Activated CD4-positive, alpha-beta T cell treated with anti-CD3 and anti-CD28 coated beads, Interleukin-2, amount 50 U/mL, for 4 hours (primary cell): ENCODE results near the gene GNS.

Experiments
- DNase-seq, 2 experiments: peaks; one replicate each; pipeline ENCODE4 v3.0.0-alpha.2; 2020

Gene GNS

DNA sequence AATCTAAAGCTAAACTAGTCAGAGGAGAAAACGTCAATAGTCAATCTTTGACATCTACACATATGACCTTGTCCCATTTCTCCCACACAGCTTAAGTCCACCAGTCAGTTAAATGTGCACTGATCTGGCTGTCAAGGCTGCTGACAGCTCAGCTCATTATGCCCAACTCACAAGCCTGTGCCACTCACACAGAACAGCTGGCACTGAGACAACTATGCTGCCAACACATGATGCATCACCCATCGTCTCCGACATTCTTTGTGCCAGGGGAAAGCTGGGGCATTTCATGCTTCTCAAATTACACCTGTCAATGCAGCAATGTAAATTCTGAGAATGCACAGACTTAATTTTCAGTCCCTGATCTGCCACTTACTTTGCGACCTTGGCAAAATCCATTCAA is 25.3 kb downstream of the GNS start:
- DNase-seq: no peak

DNA sequence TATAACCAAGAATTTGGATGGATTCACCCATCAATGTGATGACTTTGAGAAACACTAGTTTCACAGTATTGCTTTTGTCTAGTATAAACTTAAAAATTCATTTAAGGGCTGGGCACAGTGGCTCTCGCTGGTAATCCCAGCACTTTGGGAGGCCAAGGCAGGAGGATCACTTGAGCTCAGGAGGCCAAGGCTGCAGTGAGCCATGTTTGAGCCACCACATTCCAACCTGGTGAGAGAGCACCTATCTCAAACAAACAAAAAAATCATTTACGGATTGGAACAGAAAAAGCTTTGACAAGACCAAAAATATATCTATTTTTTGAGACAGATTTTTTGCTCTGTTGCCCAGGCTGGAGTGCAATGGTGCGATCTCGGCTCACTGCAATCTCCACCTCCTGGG is 27.5 kb downstream of the GNS start:
- no peak for DNase-seq

DNA sequence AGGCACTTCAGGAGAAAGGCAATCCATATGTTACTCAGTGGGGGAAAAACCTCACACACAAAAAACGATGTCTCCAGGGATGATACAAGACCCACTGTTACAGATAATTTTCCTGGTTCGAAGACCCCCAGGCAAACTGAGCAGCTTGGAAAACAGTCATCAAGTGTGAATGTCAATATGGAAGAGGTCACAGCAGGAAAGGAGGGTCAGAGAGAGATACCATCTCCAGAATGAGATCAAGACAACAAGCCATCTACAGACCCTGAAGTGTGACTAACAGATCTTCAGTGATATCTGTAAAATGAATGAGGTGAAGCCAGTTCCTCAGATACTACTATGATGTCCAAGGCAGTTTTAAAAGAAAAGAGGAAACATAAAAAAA is 28.6 kb downstream of the GNS start:
- DNase-seq: no peak

- DNase-seq: no peak
Observed at GRCh38 chr12:64729909-64730587, 29.2 kb downstream of the GNS start.

DNA sequence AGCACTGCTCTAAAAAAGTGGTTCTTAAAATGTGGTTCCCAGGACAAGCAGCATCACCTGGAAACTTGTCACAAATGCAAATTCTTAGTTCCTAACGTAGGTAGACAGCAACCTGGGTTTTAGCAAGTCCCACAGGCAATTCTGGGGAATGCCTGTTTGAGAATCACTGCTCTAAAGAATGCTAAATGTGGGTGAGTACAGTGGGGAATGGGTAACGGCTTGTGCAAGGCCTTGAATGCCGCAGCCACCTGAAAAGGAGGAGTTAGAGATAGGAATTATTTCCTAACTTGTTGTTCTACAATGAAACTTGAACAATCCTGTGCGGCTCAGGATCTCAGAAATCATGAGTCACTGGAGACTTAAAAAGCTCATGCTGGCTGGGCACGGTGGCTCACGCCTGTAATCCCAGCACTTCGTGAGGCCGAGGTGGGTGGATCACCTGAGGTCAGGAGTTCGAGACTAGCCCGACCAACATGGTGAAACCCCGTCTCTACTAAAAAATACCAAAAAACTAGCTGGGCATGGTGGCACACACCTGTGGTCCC is 34.9 kb downstream of the GNS start:
- no peak for DNase-seq

GRCh38 chr12:64723630-64724029 is 35.6 kb downstream of the GNS start:
- no peak for DNase-seq

DNA sequence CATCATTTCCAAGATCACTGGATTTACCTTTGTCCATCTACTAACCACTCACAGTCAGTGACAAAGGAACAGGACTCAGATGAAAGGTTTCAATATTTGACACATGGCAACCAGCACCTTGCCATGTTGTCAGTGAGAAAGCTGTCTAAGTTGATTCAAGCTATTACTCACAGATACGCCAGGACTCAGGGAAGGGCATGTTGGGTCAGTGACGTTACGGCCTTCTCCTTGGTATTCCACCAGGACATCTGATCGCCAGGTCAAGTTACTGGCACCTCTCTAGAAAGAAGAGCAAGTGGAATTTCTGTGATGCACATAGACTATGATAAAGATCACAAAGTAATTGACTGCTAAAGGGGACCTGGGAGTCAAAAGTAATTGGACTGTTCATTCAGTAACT is 36.4 kb downstream of the GNS start:
- DNase-seq: no peak

DNA sequence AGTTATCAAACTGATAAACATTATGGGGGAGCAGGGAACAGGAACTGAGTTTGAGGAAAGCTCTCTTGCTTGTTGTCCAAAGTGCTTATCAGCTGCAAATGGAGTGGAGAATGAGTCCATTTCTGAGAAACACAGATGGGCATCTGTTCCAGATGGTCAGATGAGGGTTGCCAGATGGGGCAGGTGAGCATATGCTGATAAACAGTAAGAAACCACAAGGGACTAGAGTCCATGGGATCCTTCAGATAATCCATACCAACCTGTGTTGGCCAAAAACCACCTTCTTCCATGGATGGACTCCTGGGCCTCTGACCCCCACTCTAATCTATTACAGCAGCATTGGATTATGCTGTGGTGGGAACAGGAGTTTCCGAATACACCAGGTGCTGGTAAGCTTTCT is 38.3 kb downstream of the GNS start:
- DNase-seq: no peak

GRCh38 chr12:64718649-64719048 is 40.6 kb downstream of the GNS start:
- no peak for DNase-seq

GRCh38 chr12:64716839-64717455 is 42.3 kb downstream of the GNS start:
- no peak for DNase-seq

DNA sequence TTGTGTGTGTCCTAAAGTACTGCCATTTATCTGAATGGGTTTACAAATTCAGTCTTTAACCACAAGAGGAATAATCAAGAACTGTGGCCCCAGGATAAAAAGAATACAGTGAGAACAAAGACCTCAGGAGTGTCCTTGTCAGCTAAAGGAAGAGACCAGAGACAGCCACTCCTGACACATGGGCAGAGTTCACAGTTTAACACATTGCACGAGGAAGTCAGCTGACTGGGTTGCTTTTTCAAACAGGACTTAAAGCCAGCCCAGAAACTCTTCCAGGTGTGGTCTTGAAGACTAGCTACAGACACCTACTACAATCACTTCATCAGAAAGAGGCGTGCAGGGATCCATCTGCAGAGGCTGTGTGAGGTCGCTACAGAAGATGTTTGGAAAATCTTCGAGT is 42.8 kb downstream of the GNS start:
- no peak for DNase-seq

- peak in 1 of 2 experiments; percentile 3 for DNase-seq
Observed at GRCh38 chr12:64714551-64714968, 44.6 kb downstream of the GNS start.

DNA sequence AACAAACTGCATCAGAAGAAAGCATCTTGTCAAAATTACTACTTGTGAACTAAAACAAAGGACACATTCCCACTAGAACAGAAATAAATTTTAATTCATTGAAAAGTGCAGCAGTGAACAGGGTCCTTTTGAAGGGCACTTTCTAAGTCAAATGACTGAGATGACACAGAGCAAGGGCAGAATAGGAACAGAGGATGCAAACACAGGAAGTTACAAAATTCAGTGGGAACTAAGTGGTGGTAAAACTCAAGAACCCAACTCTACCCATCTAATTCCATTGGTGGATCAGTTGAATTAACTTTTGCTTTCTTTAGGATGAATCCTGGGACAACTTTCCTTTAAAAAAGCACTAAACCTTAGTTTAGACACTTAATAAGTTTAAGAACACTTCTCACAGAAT is 45.8 kb downstream of the GNS start:
- DNase-seq: no peak

GRCh38 chr12:64709429-64709828 is 49.8 kb downstream of the GNS start:
- DNase-seq: no peak

DNA sequence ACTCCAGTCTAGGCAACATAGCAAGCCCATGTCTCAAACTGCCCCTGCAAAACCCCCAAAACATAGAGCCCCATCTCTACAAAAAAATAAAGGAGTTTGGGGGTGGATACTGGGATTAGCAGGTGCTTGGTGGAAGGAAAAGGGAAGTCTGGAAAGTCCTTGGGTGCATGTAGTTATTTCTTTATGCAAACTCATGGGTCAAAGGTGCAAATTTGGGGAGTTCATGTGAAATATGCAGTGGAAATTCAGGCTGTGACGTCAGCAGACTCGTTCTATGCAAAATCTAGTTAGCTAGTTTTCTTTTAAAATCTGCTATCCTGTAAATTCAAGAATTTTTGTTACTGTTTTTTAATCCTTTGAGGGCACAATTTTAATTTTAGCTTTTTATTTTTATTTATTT is 51.3 kb downstream of the GNS start:
- no peak for DNase-seq

DNA sequence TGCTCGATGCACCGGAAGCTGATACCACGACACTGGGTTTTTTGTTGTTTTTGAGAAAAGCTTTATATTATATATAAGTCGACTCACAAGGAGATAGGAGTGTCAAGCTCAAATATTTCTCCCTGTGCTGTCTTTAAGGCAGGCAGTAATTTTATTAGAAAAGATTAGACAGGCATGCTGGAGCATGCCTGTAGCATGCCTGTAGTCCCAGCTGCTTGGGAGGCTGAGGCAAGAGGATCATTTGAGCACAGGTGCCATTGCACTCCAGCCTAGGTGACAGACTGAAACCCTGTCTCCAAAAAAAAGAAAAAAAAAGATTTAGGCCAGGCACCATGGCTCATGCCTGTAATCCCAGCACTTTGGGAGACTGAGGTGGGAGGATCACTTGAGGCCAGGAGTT is 51.8 kb downstream of the GNS start:
- no peak for DNase-seq

- DNase-seq: no peak
Observed at GRCh38 chr12:64706857-64707256, 52.3 kb downstream of the GNS start.

DNA sequence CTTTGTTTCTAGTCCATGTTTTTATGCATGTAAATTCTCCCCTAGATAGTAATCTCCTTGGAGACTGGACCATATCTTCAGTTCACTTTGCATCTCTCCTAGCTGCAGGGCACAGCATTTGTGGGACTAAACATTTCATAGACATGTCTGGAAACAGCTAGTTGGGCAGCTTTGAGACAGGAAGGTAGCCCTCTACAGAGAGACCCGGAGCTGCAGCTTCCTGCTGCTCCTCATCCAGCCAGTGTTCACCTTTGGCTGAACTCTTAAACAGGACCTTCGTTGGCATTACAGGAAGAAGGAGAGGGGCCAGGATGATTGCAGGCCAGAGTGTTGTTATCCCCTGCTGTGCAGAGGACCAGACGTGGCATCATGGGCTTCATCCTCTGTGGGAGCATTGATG is 52.9 kb downstream of the GNS start:
- DNase-seq: no peak

DNA sequence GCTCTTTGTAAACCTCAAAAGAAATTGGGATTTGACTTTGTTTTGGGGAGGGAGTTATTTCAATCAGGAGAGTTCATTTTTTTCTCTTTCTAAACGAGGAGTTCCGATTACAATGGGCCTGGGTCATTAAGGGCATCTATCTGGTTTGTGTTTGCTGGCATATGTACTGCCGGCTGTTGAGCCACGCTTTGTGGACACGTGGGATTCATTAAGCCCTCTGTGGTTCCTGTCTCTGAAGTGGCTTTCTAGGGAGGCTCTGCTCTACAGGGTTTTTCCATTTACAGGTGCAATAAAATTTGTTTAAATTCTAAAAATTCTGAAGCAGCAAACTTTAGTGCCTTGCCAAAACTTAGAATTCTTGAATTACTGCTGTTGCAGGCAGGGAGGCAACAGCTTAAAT is 57.9 kb downstream of the GNS start:
- no peak for DNase-seq

GRCh38 chr12:64700532-64700931 is 58.7 kb downstream of the GNS start:
- DNase-seq: no peak

- no peak for DNase-seq
Observed at GRCh38 chr12:64699504-64700115, 59.6 kb downstream of the GNS start.

GRCh38 chr12:64696080-64696741 is 63.0 kb downstream of the GNS start:
- no peak for DNase-seq

DNA sequence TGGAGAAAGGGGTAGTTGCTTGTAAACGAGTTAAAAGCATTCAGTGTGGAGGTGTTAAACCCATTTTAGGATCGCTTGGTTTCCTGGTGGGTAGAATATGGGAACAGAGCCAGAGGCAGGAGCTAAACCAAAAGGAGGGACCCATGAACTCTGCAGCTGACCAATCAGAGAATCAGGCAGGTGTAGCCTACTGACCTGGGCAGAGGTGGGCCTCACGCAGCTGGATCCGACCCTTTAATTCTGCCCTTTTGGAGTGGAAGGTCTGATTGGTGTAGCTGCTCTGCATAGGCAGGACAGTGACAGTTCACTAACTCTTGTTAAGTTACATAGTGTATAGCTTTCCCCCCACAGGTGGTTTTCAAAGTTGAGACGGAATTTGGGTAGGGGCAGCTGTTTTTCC is 63.7 kb downstream of the GNS start:
- no peak for DNase-seq
